Measurements from ENCODE around the gene WDR82. TPM values are rescaled to one million over a fixed set of nuclear protein-coding genes. Genes with fewer than 3 reads are reported as not detected.

WDR82 gene
- total RNA-seq, 2 donors from 2014 or later, result 78.4 to 84.2 TPM

DNA sequence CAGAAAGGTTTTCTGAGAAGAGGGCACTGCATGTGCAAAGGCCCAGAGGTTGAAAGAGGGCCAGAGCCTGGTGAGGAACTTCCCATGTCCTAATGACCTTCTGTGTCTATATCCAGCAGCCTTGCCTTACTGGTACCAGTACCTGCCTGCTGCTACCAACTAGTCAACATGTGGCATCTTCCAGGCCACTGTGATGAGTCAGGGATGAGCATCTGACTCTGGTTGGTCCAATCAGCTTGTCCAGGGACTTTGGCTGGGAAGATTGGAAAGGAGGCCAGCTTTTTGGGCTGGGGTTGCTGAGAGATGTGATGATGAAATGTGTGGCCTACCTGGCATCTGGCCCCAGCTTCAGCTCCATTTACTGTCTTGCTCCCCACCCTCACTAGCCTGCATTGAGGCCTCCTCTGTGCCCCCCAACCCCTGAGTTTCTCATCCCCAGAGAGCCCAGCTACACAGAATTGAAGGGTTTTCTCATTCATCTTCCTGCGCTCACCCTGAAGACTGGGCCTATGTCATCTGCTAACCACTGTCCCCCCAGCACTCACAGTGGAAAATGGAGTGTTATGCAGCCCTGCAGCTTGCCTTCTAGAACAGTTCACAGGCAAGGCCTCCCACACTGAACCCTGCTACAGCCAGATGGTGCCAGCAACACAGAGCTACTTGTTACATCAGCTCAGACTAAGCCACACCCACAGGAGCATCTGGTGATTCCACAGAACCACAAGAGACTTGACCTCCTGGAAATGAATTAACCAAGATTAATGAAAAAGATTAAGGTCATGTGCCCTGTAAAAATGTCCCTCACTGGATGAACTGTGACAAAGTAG lies 38.2 kb downstream of the WDR82 start:
- Histone ChIP-seq H3K27ac (ENCODE audit: low read depth, low read length) (peak overlapping the region; percentile 56), H3K4me3 (ENCODE audit: low read length) (peak overlapping the region; percentile 97), H3K9me3 (ENCODE audit: control insufficient read depth, low read length) (no peaks in the 10 kb centered on the region), H3K4me1 (ENCODE audit: control insufficient read depth, insufficient read depth, low read length) (peaks cover 4% of the 10 kb centered on the region), H3K36me3 (ENCODE audit: control insufficient read depth, insufficient read depth, low read length) (no peaks in the 10 kb centered on the region), H3K27me3 (ENCODE audit: control insufficient read depth, insufficient read depth, low read length, poor library complexity, severe bottlenecking) (peaks cover 13% of the 10 kb centered on the region), H3K9ac (ENCODE audit: extremely low read depth, low read length, poor library complexity, severe bottlenecking) (no peak overlapping the region)
- H3K27ac Mint-ChIP-seq, result peak overlapping the region; percentile 26
- 90 to 100% methylated on average over 1 of the region's 1 CpG for WGBS, 2 experiments (ENCODE audit: insufficient coverage in 1 of 2, insufficient read length in 1 of 2)
- no peak for TF ChIP-seq CTCF (conservative IDR thresholded peaks at IDR 0.05)
- H3K4me3 Mint-ChIP-seq, result peak overlapping the region; percentile 89
- peaks cover 21% of the 10 kb centered on the region for H3K27me3 Mint-ChIP-seq (ENCODE audit: insufficient read depth)
- H3K4me1 Mint-ChIP-seq, result peaks cover 24% of the 10 kb centered on the region
- no peak for DNase-seq
- peaks cover 2% of the 10 kb centered on the region for H3K9me3 Mint-ChIP-seq
- no peaks in the 10 kb centered on the region for H3K36me3 Mint-ChIP-seq (ENCODE audit: low read depth)

GRCh38 chr3:52238761-52239701 lies 39.4 kb downstream of the WDR82 start, which contains the start of gene TWF2:
TSS of gene TWF2 (minus strand) at chr3:52239158. CDS start at chr3:52239016, 142 bp downstream.
- Histone ChIP-seq H3K27me3 (ENCODE audit: control insufficient read depth, insufficient read depth, low read length, poor library complexity, severe bottlenecking) (peaks cover under 1% of the 10 kb centered on the region), H3K4me3 (ENCODE audit: low read length) (peak within 1 kb of the TSS; percentile 97), H3K4me1 (ENCODE audit: control insufficient read depth, insufficient read depth, low read length) (peaks cover 4% of the 10 kb centered on the region), H3K9me3 (ENCODE audit: control insufficient read depth, low read length) (no peaks in the 10 kb centered on the region), H3K9ac (ENCODE audit: extremely low read depth, low read length, poor library complexity, severe bottlenecking) (peak within 1 kb of the TSS; percentile 47), H3K27ac (ENCODE audit: low read depth, low read length) (peak within 1 kb of the TSS; percentile 59), H3K36me3 (ENCODE audit: control insufficient read depth, insufficient read depth, low read length) (no peaks in the 10 kb centered on the region)
- 1 to 6% methylated on average over 12 to 91 of the region's 92 CpGs for WGBS, 2 experiments (ENCODE audit: insufficient coverage in 1 of 2, insufficient read length in 1 of 2)
- peak; percentile 73 for TF ChIP-seq CTCF (conservative IDR thresholded peaks at IDR 0.05)
- H3K4me1 Mint-ChIP-seq, result peaks cover 24% of the 10 kb centered on the region
- peak within 1 kb of the TSS; percentile 89 for H3K4me3 Mint-ChIP-seq
- H3K9me3 Mint-ChIP-seq, result peaks cover 2% of the 10 kb centered on the region
- H3K36me3 Mint-ChIP-seq (ENCODE audit: low read depth), result peaks cover 4% of the 10 kb centered on the region
- peak; percentile 92 for DNase-seq
- H3K27ac Mint-ChIP-seq, result peak within 1 kb of the TSS; percentile 92
- H3K27me3 Mint-ChIP-seq (ENCODE audit: insufficient read depth), result peaks cover 9% of the 10 kb centered on the region

- no peaks in the 10 kb centered on the region for H3K9me3 Mint-ChIP-seq
- Histone ChIP-seq H3K9ac (ENCODE audit: extremely low read depth, low read length, poor library complexity, severe bottlenecking) (peak overlapping the region; percentile 44), H3K4me3 (ENCODE audit: low read length) (peak overlapping the region; percentile 97), H3K9me3 (ENCODE audit: control insufficient read depth, low read length) (no peaks in the 10 kb centered on the region), H3K27me3 (ENCODE audit: control insufficient read depth, insufficient read depth, low read length, poor library complexity, severe bottlenecking) (no peaks in the 10 kb centered on the region), H3K36me3 (ENCODE audit: control insufficient read depth, insufficient read depth, low read length) (no peaks in the 10 kb centered on the region), H3K4me1 (ENCODE audit: control insufficient read depth, insufficient read depth, low read length) (peaks cover 4% of the 10 kb centered on the region), H3K27ac (ENCODE audit: low read depth, low read length) (no peak overlapping the region)
- H3K36me3 Mint-ChIP-seq (ENCODE audit: low read depth), result peaks cover 6% of the 10 kb centered on the region
- peak overlapping the region; percentile 92 for H3K27ac Mint-ChIP-seq
- WGBS, 2 experiments (ENCODE audit: insufficient coverage in 1 of 2, insufficient read length in 1 of 2), result 22 to 34% methylated on average over 8 to 11 of the region's 11 CpGs
- H3K27me3 Mint-ChIP-seq (ENCODE audit: insufficient read depth), result peaks cover 2% of the 10 kb centered on the region
- H3K4me1 Mint-ChIP-seq, result peaks cover 24% of the 10 kb centered on the region
- DNase-seq, result no peak
- no peak for TF ChIP-seq CTCF (conservative IDR thresholded peaks at IDR 0.05)
- H3K4me3 Mint-ChIP-seq, result peak overlapping the region; percentile 89
These were observed 40.2 kb downstream of the WDR82 start for GRCh38 chr3:52238193-52238760.

Data from endodermal cell (in vitro differentiated cells).